Esophagus squamous epithelium (tissue), 5 donors: ENCODE data around the gene TDO2. TPM values are rescaled to one million over a fixed set of nuclear protein-coding genes. Genes with fewer than 3 reads are reported as not detected.
"Not testable (repeated sequence)": the region's sequence is repeated elsewhere in the genome, so short reads cannot be mapped to it uniquely, and the experiment has no call there.

Source experiments
- DNase-seq: peaks from one replicate; lab custom pipeline; 2025; lab: John Stamatoyannopoulos, UW
- H3K27ac ChIP-seq, 4 donors: fragments of 200-600 bp; sonication (generic); one replicate each; pipeline ENCODE4 v1.5.1; 2016 to 2019; ENCODE audit warnings: mild to moderate bottlenecking in 1 of 4
- H3K27me3 ChIP-seq, 4 donors: fragments of 200-600 bp; sonication (generic); 1 replicate in 3 of 4; 2 replicates in 1 of 4; pipeline versions ENCODE4 v1.5.1 to v1.6.0; 2017 to 2021; ENCODE audit warnings: antibody characterized with exemption in 1 of 4
- H3K36me3 ChIP-seq, 3 donors: fragments of 200-600 bp; sonication (generic); one replicate each; pipeline ENCODE4 v1.5.1; 2016 to 2019
- H3K4me1 ChIP-seq, 3 donors: fragments of 200-600 bp; sonication (generic); one replicate each; pipeline ENCODE4 v1.5.1; 2017 to 2019
- H3K4me3 ChIP-seq, 4 donors: fragments of 200-600 bp; sonication (generic); 1 replicate in 3 of 4; 2 replicates in 1 of 4; pipeline ENCODE4 v1.5.1; 2016 to 2019; ENCODE audit warnings: mild to moderate bottlenecking in 2 of 4, moderate library complexity in 1 of 4
- H3K9me3 ChIP-seq, 3 donors: fragments of 200-600 bp; sonication (generic); one replicate each; pipeline ENCODE4 v1.5.1; 2016 to 2019
- CTCF ChIP-seq, 6 experiments: fragments of 450-650 bp in 4 of 6; fragments of 200-600 bp in 2 of 6; sonication (generic) in 2 of 6; IDR thresholded peaks; one replicate each; pipeline ENCODE4 v1.5.1; 2016 to 2019; ENCODE audit warnings: antibody characterized with exemption in 6 of 6, mild to moderate bottlenecking in 4 of 6, moderate library complexity in 4 of 6
- POLR2A ChIP-seq, 4 donors: fragments of 450-650 bp; IDR thresholded peaks; one replicate each; pipeline ENCODE4 v1.6.1; 2017; ENCODE audit warnings: antibody characterized with exemption in 4 of 4, mild to moderate bottlenecking in 4 of 4, moderate library complexity in 3 of 4
- WGBS, 2 donors: methylation state at CpG; one replicate each; pipeline ENCODE4 v1.1.5; 2018; 5-methylcytosine and 5-hydroxymethylcytosine counted together
- intact Hi-C: fragments of 100-400 bp; cut with DNase I; formaldehyde crosslinking; loops from one replicate; pipeline ENCODE4 v1.15.0; 2022
- total RNA-seq, 4 donors: library from RNA; depleted of rRNA; stranded (reverse); fragments of >200 nt; gene quantifications; one replicate each; pipeline ENCODE4 v1.1.0, GENCODE V29; 2016
- donor health status: DM: yes; HTN: yes; CAD: no.

The TDO2 gene
- total RNA-seq, 4 donors from 2014 or later: 0.40 to 2.0 TPM; not detected in 2

- DNase-seq: no peak
- H3K9me3 ChIP-seq: no peaks in the 10 kb centered on the region
- no peak overlapping the region for H3K4me3 ChIP-seq
- intact Hi-C loops: no loop called here
- no peaks in the 10 kb centered on the region for H3K4me1 ChIP-seq
- peaks cover 0 to 32% (median 0%) of the 10 kb centered on the region in 3 donors for H3K36me3 ChIP-seq
- TF ChIP-seq POLR2A (IDR thresholded peaks at IDR 0.05): no peak
- no peak for TF ChIP-seq CTCF (IDR thresholded peaks at IDR 0.05)
- no peaks in the 10 kb centered on the region for H3K27me3 ChIP-seq
- WGBS, 2 donors: 88 to 94% methylated on average over 4 of the region's 4 CpGs
- no peak overlapping the region for H3K27ac ChIP-seq
These were observed 28.1 kb downstream of the TDO2 start for GRCh38 chr4:155931634-155932033.

- H3K27ac ChIP-seq, H3K9me3 ChIP-seq, H3K4me3 ChIP-seq, DNase-seq, H3K4me1 ChIP-seq, H3K27me3 ChIP-seq, intact Hi-C loops: not testable (repeated sequence)
- 91 to 97% methylated on average over 4 of the region's 4 CpGs for WGBS, 2 donors
- H3K36me3 ChIP-seq: peaks cover 0 to 29% (median 0%) of the 10 kb centered on the region in 3 donors
These were observed 31.1 kb downstream of the TDO2 start for GRCh38 chr4:155934634-155935033.

- H3K4me1 ChIP-seq: no peaks in the 10 kb centered on the region
- WGBS, 2 donors: 54 to 55% methylated on average over 4 of the region's 4 CpGs
- no peak overlapping the region for H3K27ac ChIP-seq
- H3K4me3 ChIP-seq: no peak overlapping the region
- DNase-seq: no peak
- TF ChIP-seq POLR2A (IDR thresholded peaks at IDR 0.05): no peak
- no peak for TF ChIP-seq CTCF (IDR thresholded peaks at IDR 0.05)
- intact Hi-C loops: no loop called here
- peaks cover 0 to 28% (median 0%) of the 10 kb centered on the region in 3 donors for H3K36me3 ChIP-seq
- no peaks in the 10 kb centered on the region for H3K9me3 ChIP-seq
- H3K27me3 ChIP-seq: no peaks in the 10 kb centered on the region
These were observed 32.0 kb downstream of the TDO2 start for GRCh38 chr4:155935389-155935986.

GRCh38 chr4:155941085-155941790 is 37.7 kb downstream of the TDO2 start:
- Histone ChIP-seq H3K9me3 (no peaks in the 10 kb centered on the region), H3K4me1 (no peaks in the 10 kb centered on the region), H3K27me3 (no peaks in the 10 kb centered on the region), H3K27ac (no peak overlapping the region), H3K4me3 (no peak overlapping the region), H3K36me3 (peaks cover 0 to 43% (median 0%) of the 10 kb centered on the region in 3 donors)
- WGBS, 2 donors: 75 to 81% methylated on average over 6 of the region's 6 CpGs
- no peak for DNase-seq
- no peak for TF ChIP-seq CTCF (IDR thresholded peaks at IDR 0.05)
- TF ChIP-seq POLR2A (IDR thresholded peaks at IDR 0.05): no peak
- intact Hi-C loops: no loop called here

GRCh38 chr4:155941820-155942219 is 38.3 kb downstream of the TDO2 start:
- H3K27me3 ChIP-seq: no peaks in the 10 kb centered on the region
- intact Hi-C loops: no loop called here
- no peak for DNase-seq
- H3K9me3 ChIP-seq: no peaks in the 10 kb centered on the region
- H3K4me1 ChIP-seq: no peaks in the 10 kb centered on the region
- 93 to 95% methylated on average over 1 of the region's 1 CpG for WGBS, 2 donors
- no peak overlapping the region for H3K27ac ChIP-seq
- TF ChIP-seq POLR2A (IDR thresholded peaks at IDR 0.05): no peak
- no peak for TF ChIP-seq CTCF (IDR thresholded peaks at IDR 0.05)
- H3K4me3 ChIP-seq: no peak overlapping the region
- H3K36me3 ChIP-seq: peaks cover 0 to 43% (median 0%) of the 10 kb centered on the region in 3 donors
